ENCODE data around the gene SCGN. TPM values are rescaled to one million over a fixed set of nuclear protein-coding genes. Genes with fewer than 3 reads are reported as not detected.

SCGN gene
- total and polyA plus RNA-seq, 4 experiments from 2014 or later: not detected

GRCh38 chr6:25655723-25656122 is 3.7 kb downstream of the SCGN start:
- no peak for DNase-seq
- intact Hi-C loops (cut with micrococcal nuclease): no loop called here
- H3K27me3 Mint-ChIP-seq: peaks cover 37 to 54% of the 10 kb centered on the region in 2 donors
- Histone ChIP-seq H3K9me3 (ENCODE audit: control insufficient read depth in 1 of 2, low read length in 2 of 2) (no peaks in the 10 kb centered on the region), H3K4me1 (ENCODE audit: insufficient read depth, low read length) (no peaks in the 10 kb centered on the region), H3K36me3 (ENCODE audit: insufficient read depth, low read length) (no peaks in the 10 kb centered on the region), H3K27me3 (ENCODE audit: insufficient read depth, low read length) (peaks cover 7% of the 10 kb centered on the region), H3K27ac (ENCODE audit: low read depth, low read length) (no peak overlapping the region), H3K4me3 (ENCODE audit: low read length in 2 of 2) (no peak overlapping the region)
- H3K4me3 Mint-ChIP-seq: no peak overlapping the region
- no peak overlapping the region for H3K27ac Mint-ChIP-seq
- CTCF ChIA-PET (ENCODE audit: partially characterized antibody): no interaction called here
- no peaks in the 10 kb centered on the region for H3K36me3 Mint-ChIP-seq
- peaks cover 0 to 7% (median under 1%) of the 10 kb centered on the region in 8 donors for H3K9me3 Mint-ChIP-seq
- POLR2A ChIA-PET (ENCODE audit: partially characterized antibody): no interaction called here
- H3K4me1 Mint-ChIP-seq: no peaks in the 10 kb centered on the region

GRCh38 chr6:25659633-25660368 is 7.8 kb downstream of the SCGN start:
- Mint-ChIP-seq H3K27ac (no peak overlapping the region), H3K4me1 (no peaks in the 10 kb centered on the region), H3K9me3 (no peaks in the 10 kb centered on the region), H3K27me3 (peaks cover 21 to 32% of the 10 kb centered on the region in 2 donors), H3K4me3 (no peak overlapping the region), H3K36me3 (no peaks in the 10 kb centered on the region)
- H3K36me3 ChIP-seq (ENCODE audit: insufficient read depth, low read length): no peaks in the 10 kb centered on the region
- POLR2A ChIA-PET (ENCODE audit: partially characterized antibody): no interaction called here
- H3K27me3 ChIP-seq (ENCODE audit: insufficient read depth, low read length): no peaks in the 10 kb centered on the region
- H3K4me1 ChIP-seq (ENCODE audit: insufficient read depth, low read length): no peaks in the 10 kb centered on the region
- H3K27ac ChIP-seq (ENCODE audit: low read depth, low read length): no peak overlapping the region
- H3K4me3 ChIP-seq (ENCODE audit: low read length in 2 of 2): no peak overlapping the region
- intact Hi-C loops (cut with micrococcal nuclease): no loop called here
- no peaks in the 10 kb centered on the region for H3K9me3 ChIP-seq (ENCODE audit: control insufficient read depth in 1 of 2, low read length in 2 of 2)
- CTCF ChIA-PET (ENCODE audit: partially characterized antibody): no interaction called here
- no peak for DNase-seq

GRCh38 chr6:25660512-25660911 is 8.5 kb downstream of the SCGN start:
- no peaks in the 10 kb centered on the region for H3K9me3 Mint-ChIP-seq
- H3K4me1 ChIP-seq (ENCODE audit: insufficient read depth, low read length): no peaks in the 10 kb centered on the region
- H3K27me3 ChIP-seq (ENCODE audit: insufficient read depth, low read length): no peaks in the 10 kb centered on the region
- H3K36me3 Mint-ChIP-seq: no peaks in the 10 kb centered on the region
- CTCF ChIA-PET (ENCODE audit: partially characterized antibody): no interaction called here
- H3K4me3 Mint-ChIP-seq: no peak overlapping the region
- no peaks in the 10 kb centered on the region for H3K36me3 ChIP-seq (ENCODE audit: insufficient read depth, low read length)
- H3K27me3 Mint-ChIP-seq: peaks cover 19 to 26% of the 10 kb centered on the region in 2 donors
- no peak overlapping the region for H3K27ac Mint-ChIP-seq
- no peak overlapping the region for H3K27ac ChIP-seq (ENCODE audit: low read depth, low read length)
- POLR2A ChIA-PET (ENCODE audit: partially characterized antibody): no interaction called here
- no peaks in the 10 kb centered on the region for H3K9me3 ChIP-seq (ENCODE audit: control insufficient read depth in 1 of 2, low read length in 2 of 2)
- DNase-seq: no peak
- intact Hi-C loops (cut with micrococcal nuclease): no loop called here
- no peak overlapping the region for H3K4me3 ChIP-seq (ENCODE audit: low read length in 2 of 2)
- no peaks in the 10 kb centered on the region for H3K4me1 Mint-ChIP-seq

GRCh38 chr6:25661129-25661779 is 9.2 kb downstream of the SCGN start:
- H3K36me3 ChIP-seq (ENCODE audit: insufficient read depth, low read length): no peaks in the 10 kb centered on the region
- Mint-ChIP-seq H3K9me3 (no peaks in the 10 kb centered on the region), H3K4me3 (no peak overlapping the region), H3K27ac (no peak overlapping the region), H3K27me3 (peaks cover 19 to 26% of the 10 kb centered on the region in 2 donors), H3K36me3 (no peaks in the 10 kb centered on the region), H3K4me1 (no peaks in the 10 kb centered on the region)
- no peaks in the 10 kb centered on the region for H3K27me3 ChIP-seq (ENCODE audit: insufficient read depth, low read length)
- POLR2A ChIA-PET (ENCODE audit: partially characterized antibody): no interaction called here
- H3K4me3 ChIP-seq (ENCODE audit: low read length in 2 of 2): no peak overlapping the region
- DNase-seq: no peak
- no peaks in the 10 kb centered on the region for H3K4me1 ChIP-seq (ENCODE audit: insufficient read depth, low read length)
- intact Hi-C loops (cut with micrococcal nuclease): no loop called here
- no peak overlapping the region for H3K27ac ChIP-seq (ENCODE audit: low read depth, low read length)
- CTCF ChIA-PET (ENCODE audit: partially characterized antibody): no interaction called here
- H3K9me3 ChIP-seq (ENCODE audit: control insufficient read depth in 1 of 2, low read length in 2 of 2): no peaks in the 10 kb centered on the region

GRCh38 chr6:25665455-25665854 is 13.4 kb downstream of the SCGN start:
- no peak for DNase-seq
- POLR2A ChIA-PET (ENCODE audit: partially characterized antibody): no interaction called here
- CTCF ChIA-PET (ENCODE audit: partially characterized antibody): interaction anchor here (0.6 kb wide), 1 partner anchor 1853 kb away, joined by 3 read pairs; no protein-coding TSS in a partner anchor
- no peaks in the 10 kb centered on the region for H3K4me1 ChIP-seq (ENCODE audit: insufficient read depth, low read length)
- intact Hi-C loops (cut with micrococcal nuclease): no loop called here
- Mint-ChIP-seq H3K9me3 (no peaks in the 10 kb centered on the region), H3K4me1 (no peaks in the 10 kb centered on the region), H3K4me3 (no peak overlapping the region), H3K36me3 (no peaks in the 10 kb centered on the region), H3K27me3 (peaks cover 15 to 18% of the 10 kb centered on the region in 2 donors), H3K27ac (no peak overlapping the region)
- H3K4me3 ChIP-seq (ENCODE audit: low read length in 2 of 2): no peak overlapping the region
- no peaks in the 10 kb centered on the region for H3K9me3 ChIP-seq (ENCODE audit: control insufficient read depth in 1 of 2, low read length in 2 of 2)
- no peak overlapping the region for H3K27ac ChIP-seq (ENCODE audit: low read depth, low read length)
- H3K27me3 ChIP-seq (ENCODE audit: insufficient read depth, low read length): no peaks in the 10 kb centered on the region
- no peaks in the 10 kb centered on the region for H3K36me3 ChIP-seq (ENCODE audit: insufficient read depth, low read length)

GRCh38 chr6:25669413-25669812 is 17.4 kb downstream of the SCGN start:
- Histone ChIP-seq H3K27ac (ENCODE audit: low read depth, low read length) (no peak overlapping the region), H3K4me3 (ENCODE audit: low read length in 2 of 2) (no peak overlapping the region), H3K4me1 (ENCODE audit: insufficient read depth, low read length) (no peaks in the 10 kb centered on the region), H3K36me3 (ENCODE audit: insufficient read depth, low read length) (no peaks in the 10 kb centered on the region), H3K9me3 (ENCODE audit: control insufficient read depth in 1 of 2, low read length in 2 of 2) (no peaks in the 10 kb centered on the region), H3K27me3 (ENCODE audit: insufficient read depth, low read length) (no peaks in the 10 kb centered on the region)
- H3K27ac Mint-ChIP-seq: no peak overlapping the region
- intact Hi-C loops (cut with micrococcal nuclease): no loop called here
- H3K4me1 Mint-ChIP-seq: no peaks in the 10 kb centered on the region
- peaks cover 12 to 16% of the 10 kb centered on the region in 2 donors for H3K27me3 Mint-ChIP-seq
- no peaks in the 10 kb centered on the region for H3K36me3 Mint-ChIP-seq
- no peak for DNase-seq
- no peak overlapping the region for H3K4me3 Mint-ChIP-seq
- H3K9me3 Mint-ChIP-seq: no peaks in the 10 kb centered on the region
- ChIA-PET CTCF (ENCODE audit: partially characterized antibody) (no interaction called here), POLR2A (ENCODE audit: partially characterized antibody) (no interaction called here)

- H3K4me3 ChIP-seq (ENCODE audit: low read length in 2 of 2): no peak overlapping the region
- no peaks in the 10 kb centered on the region for H3K36me3 ChIP-seq (ENCODE audit: insufficient read depth, low read length)
- no peak for DNase-seq
- Mint-ChIP-seq H3K4me1 (no peaks in the 10 kb centered on the region), H3K27ac (no peak overlapping the region), H3K9me3 (no peaks in the 10 kb centered on the region), H3K4me3 (no peak overlapping the region), H3K36me3 (no peaks in the 10 kb centered on the region), H3K27me3 (peaks cover 11 to 12% of the 10 kb centered on the region in 2 donors)
- no peaks in the 10 kb centered on the region for H3K9me3 ChIP-seq (ENCODE audit: control insufficient read depth in 1 of 2, low read length in 2 of 2)
- CTCF ChIA-PET (ENCODE audit: partially characterized antibody): no interaction called here
- H3K27me3 ChIP-seq (ENCODE audit: insufficient read depth, low read length): no peaks in the 10 kb centered on the region
- no peak overlapping the region for H3K27ac ChIP-seq (ENCODE audit: low read depth, low read length)
- H3K4me1 ChIP-seq (ENCODE audit: insufficient read depth, low read length): no peaks in the 10 kb centered on the region
- intact Hi-C loops (cut with micrococcal nuclease): no loop called here
- POLR2A ChIA-PET (ENCODE audit: partially characterized antibody): no interaction called here
These were observed 18.2 kb downstream of the SCGN start for GRCh38 chr6:25670208-25670607.

Data from CD4-positive, alpha-beta memory T cell (primary cell).